HepG2 (cell line): Measurements from ENCODE around the gene SLC16A13. TPM values are rescaled to one million over a fixed set of nuclear protein-coding genes. Genes with fewer than 3 reads are reported as not detected.
"Not testable (repeated sequence)": the region's sequence is repeated elsewhere in the genome, so short reads cannot be mapped to it uniquely, and the experiment has no call there.

Source experiments
- ATAC-seq: fragments of 200-7000 bp; cut with Tn5 transposase; 3 replicates; pipeline ENCODE4 v1.9.1; 2020; ENCODE audit warnings: mild to moderate bottlenecking, moderate library complexity
- BruUV-seq: library from RNA; stranded (reverse); fragments of 400-500 nt; replicated peaks from 2 replicates; lab custom pipeline; 2021; lab: Mats Ljungman, UMichigan
- CTCF ChIA-PET: fragments of 300-600 bp; formaldehyde crosslinking; extraction: SDS; loops from one replicate; lab custom pipeline; 2021; ENCODE audit warnings: low total read pairs, inconsistent platforms, low intra/inter-chr PET ratio; lab: Yijun Ruan, JAX
- POLR2A ChIA-PET: fragments of 350-600 bp; sonication (Branson Sonifier 250); formaldehyde crosslinking; loops from one replicate; lab custom pipeline; 2020; ENCODE audit warnings: antibody characterized with exemption, inconsistent platforms; lab: Yijun Ruan, JAX
- DNase-seq: peaks from one replicate; pipeline ENCODE4 v3.0.0-alpha.2; 2015; ENCODE audit warnings: low spot score
- FAIRE-seq: peaks from 3 replicates; lab custom pipeline; 2011; peaks lifted over from hg19 to GRCh38; lab: Jason Lieb, UNC
- H2AFZ ChIP-seq: one replicate; pipeline ENCODE4 v1.6.1; 2011; ENCODE audit warnings: low read length, inconsistent platforms
- H3K27ac ChIP-seq: fragments of 300-600 bp; 3 replicates; pipeline ENCODE4 v1.8.0; 2011; ENCODE audit warnings: mixed run types, mild to moderate bottlenecking, mixed read lengths, low read length, inconsistent platforms; ENCODE audit not compliant: insufficient read depth; ENCODE audit errors: extremely low read length
- H3K27me3 ChIP-seq, 2 experiments: fragments of 200-600 bp in 1 of 2; 2 replicates in 1 of 2; 3 replicates in 1 of 2; pipeline versions ENCODE4 v1.6.0 to v1.8.0; 2011; ENCODE audit warnings: low read length in 2 of 2, mild to moderate bottlenecking in 2 of 2, moderate library complexity in 2 of 2, inconsistent platforms in 1 of 2; ENCODE audit not compliant: insufficient read depth in 2 of 2, control insufficient read depth in 1 of 2
- H3K36me3 ChIP-seq, 2 experiments: fragments of 200-600 bp in 1 of 2; replicated peaks in 1 of 2; 2 replicates in 1 of 2; 3 replicates in 1 of 2; pipeline versions ENCODE4 v1.5.1 to v1.8.0; 2011; ENCODE audit warnings: low read length in 2 of 2, inconsistent platforms in 1 of 2; ENCODE audit not compliant: insufficient read depth in 2 of 2, control insufficient read depth in 1 of 2
- H3K4me1 ChIP-seq: 2 replicates; pipeline ENCODE4 v1.5.1; 2012; ENCODE audit warnings: low read length, inconsistent platforms; ENCODE audit not compliant: insufficient read depth
- H3K4me2 ChIP-seq: 2 replicates; pipeline ENCODE4 v1.6.0; 2011; ENCODE audit warnings: low read depth, low read length, inconsistent platforms
- H3K4me3 ChIP-seq, 3 experiments: fragments of 200-600 bp in 1 of 3; sonication (generic), shearing (Covaris generic) in 1 of 3; replicated peaks in 1 of 3; 2 replicates each; pipeline ENCODE4 v1.5.1; 2011 to 2016; ENCODE audit warnings: low read length in 3 of 3, inconsistent platforms in 2 of 3, low read depth in 2 of 3, mild to moderate bottlenecking in 2 of 3, control low read depth in 1 of 3, mixed read lengths in 1 of 3; ENCODE audit not compliant: insufficient read depth in 1 of 3
- H3K79me2 ChIP-seq: one replicate; pipeline ENCODE4 v1.6.1; 2011; ENCODE audit warnings: low read length, inconsistent platforms; ENCODE audit not compliant: insufficient read depth
- H3K9ac ChIP-seq: 2 replicates; pipeline ENCODE4 v1.6.0; 2011; ENCODE audit warnings: mild to moderate bottlenecking, low read depth, low read length, inconsistent platforms; ENCODE audit not compliant: insufficient read depth
- H3K9me3 ChIP-seq: 2 replicates; pipeline ENCODE4 v1.5.1; 2012; ENCODE audit warnings: mild to moderate bottlenecking, low read length
- H4K20me1 ChIP-seq: 2 replicates; pipeline ENCODE4 v1.6.0; 2011; ENCODE audit warnings: inconsistent platforms, mild to moderate bottlenecking, low read length, moderate library complexity; ENCODE audit not compliant: insufficient read depth
- CEBPG ChIP-seq: IDR thresholded peaks from 2 replicates; pipeline ENCODE4 v1.6.1; 2016
- CREM ChIP-seq, 2 experiments: sonication (generic) in 1 of 2; formaldehyde crosslinking in 1 of 2; IDR thresholded peaks; 2 replicates each; pipeline versions ENCODE4 v1.4.0 to v1.6.1; 2016 to 2020; ENCODE audit warnings: antibody characterized with exemption in 1 of 2, mild to moderate bottlenecking in 1 of 2, missing genetic modification reagents in 1 of 2
- DMAP1 ChIP-seq: IDR thresholded peaks from 2 replicates; pipeline ENCODE4 v1.6.1; 2016
- ELF3 ChIP-seq: IDR thresholded peaks from 2 replicates; pipeline ENCODE4 v1.6.1; 2016; ENCODE audit warnings: missing genetic modification reagents, missing compliant biosample characterization
- ESRRA ChIP-seq: sonication (generic); formaldehyde crosslinking; IDR thresholded peaks from 2 replicates; pipeline ENCODE4 v1.5.1; 2020; ENCODE audit warnings: mild to moderate bottlenecking, low read depth, missing genetic modification reagents
- FOXK1 ChIP-seq: sonication (generic); formaldehyde crosslinking; IDR thresholded peaks from 2 replicates; pipeline ENCODE4 v1.4.0; 2020; ENCODE audit warnings: low read depth, missing genetic modification reagents, borderline replicate concordance
- GATAD2A ChIP-seq: IDR thresholded peaks from 2 replicates; pipeline ENCODE4 v1.6.1; 2016
- MXD4 ChIP-seq: IDR thresholded peaks from 2 replicates; pipeline ENCODE4 v1.6.1; 2016; ENCODE audit warnings: mild to moderate bottlenecking, missing biosample characterization, missing genetic modification reagents
- NR2F6 ChIP-seq, 2 experiments: IDR thresholded peaks; 2 replicates each; pipeline ENCODE4 v1.6.1; 2016; ENCODE audit warnings: antibody characterized with exemption in 1 of 2, mild to moderate bottlenecking in 1 of 2
- RBFOX2 ChIP-seq: fragments of 200-400 bp; formaldehyde crosslinking; IDR thresholded peaks from 2 replicates; pipeline ENCODE4 v1.6.1; 2017; ENCODE audit warnings: low read depth, mild to moderate bottlenecking, low read length
- TBX2 ChIP-seq: sonication (generic); formaldehyde crosslinking; IDR thresholded peaks from 2 replicates; pipeline ENCODE4 v1.5.0; 2020; ENCODE audit warnings: missing genetic modification reagents, mild to moderate bottlenecking, borderline replicate concordance
- ZMYM3 ChIP-seq: sonication (generic); formaldehyde crosslinking; IDR thresholded peaks from 2 replicates; pipeline ENCODE4 v1.5.1; 2020; ENCODE audit warnings: mild to moderate bottlenecking, missing genetic modification reagents
- ZNF143 ChIP-seq: sonication (generic); formaldehyde crosslinking; IDR thresholded peaks from 2 replicates; pipeline ENCODE4 v1.4.0; 2020; ENCODE audit warnings: missing genetic modification reagents
- ZNF331 ChIP-seq: sonication (generic); formaldehyde crosslinking; IDR thresholded peaks from 2 replicates; pipeline ENCODE4 v1.4.0; 2020; ENCODE audit warnings: missing genetic modification reagents
- ZNF414 ChIP-seq: sonication (generic); formaldehyde crosslinking; IDR thresholded peaks from 2 replicates; pipeline ENCODE4 v1.5.0; 2020; ENCODE audit warnings: missing genetic modification reagents
- ZNF614 ChIP-seq: IDR thresholded peaks from 2 replicates; pipeline ENCODE4 v1.6.1; 2018; ENCODE audit warnings: missing biosample characterization, missing genetic modification reagents, inconsistent platforms, borderline replicate concordance
- ZNF687 ChIP-seq: sonication (generic); formaldehyde crosslinking; IDR thresholded peaks from 2 replicates; pipeline ENCODE4 v1.5.1; 2020; ENCODE audit warnings: mild to moderate bottlenecking, missing genetic modification reagents, moderate library complexity
- WGBS: methylation state at CpG from one replicate; pipeline ENCODE4 v1.1.6; 2017; ENCODE audit warnings: low lambda C conversion rate; 5-methylcytosine and 5-hydroxymethylcytosine counted together
- in situ Hi-C: cut with HindIII; loops from 2 replicates; pipeline ENCODE4 v1.10.0; 2017; ENCODE audit warnings: low pct_unique_long_range_greater_than_20kb; ENCODE audit not compliant: extremely low pct_ligation_motif_present
- intact Hi-C: fragments of 100-400 bp; cut with micrococcal nuclease; formaldehyde crosslinking; loops from one replicate; pipeline ENCODE4 v1.10.0; 2022; ENCODE audit not compliant: unreplicated experiment
- polyA plus RNA-seq, 8 experiments: library from polyadenylated mRNA; depleted of rRNA in 3 of 8; stranded (reverse) in 7 of 8; unstranded in 1 of 8; fragments of >200 nt; fragmentation: Illumina TruSeq in 4 of 8; extraction: Trizol in 4 of 8; gene quantifications; 2 replicates each; pipeline versions ENCODE4 v1.2.1 to v1.2.3, GENCODE V29; 2011 to 2016; ENCODE audit warnings: low read depth in 4 of 8, missing spikeins in 1 of 8, mixed read lengths in 1 of 8; ENCODE audit not compliant: insufficient read depth in 1 of 8
- total RNA-seq, 5 experiments: library from RNA; depleted of rRNA; stranded (reverse); fragments of >200 nt; fragmentation: Illumina TruSeq; extraction: Trizol; gene quantifications; 2 replicates each; pipeline ENCODE4 v1.2.3, GENCODE V29; 2016; ENCODE audit warnings: low read depth in 1 of 5

The SLC16A13 gene
- total and polyA plus RNA-seq, 2 of the 13 experiments (the other 11 are each of a cell fraction or from before 2014, with no cell fraction given) = 2.2 to 3.0 TPM

DNA sequence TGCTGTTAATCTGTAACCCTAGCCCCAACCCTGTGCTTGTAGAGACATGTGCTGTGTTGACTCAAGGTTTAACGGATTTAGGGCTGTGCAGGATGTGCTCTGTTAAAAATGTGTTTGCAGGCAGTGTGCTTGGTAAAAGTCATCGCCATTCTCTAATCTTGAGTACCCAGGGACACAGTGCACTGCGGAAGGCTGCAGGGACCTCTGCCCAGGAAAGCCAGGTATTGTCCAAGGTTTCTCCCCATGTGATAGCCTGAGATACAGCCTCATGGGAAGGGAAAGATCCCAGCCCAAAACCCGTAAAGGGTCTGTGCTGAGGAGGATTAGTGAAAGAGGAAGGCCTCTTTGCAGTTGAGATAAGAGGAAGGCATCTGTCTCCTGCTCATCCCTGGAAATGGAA is 52.6 kb downstream of the SLC16A13 start:
- H3K27me3 ChIP-seq; BruUV-seq; H2AFZ ChIP-seq; H3K36me3 ChIP-seq; H4K20me1 ChIP-seq; H3K9me3 ChIP-seq; CTCF ChIA-PET; H3K79me2 ChIP-seq; in situ Hi-C loops; TF ChIP-seq CREM (CRISPR knock-in tag; IDR thresholded peaks at IDR 0.05): not testable (repeated sequence)
- peak overlapping the region; percentile 69 for H3K4me2 ChIP-seq
- H3K4me3 ChIP-seq = peak overlapping the region in 1 of 3 experiments; percentile 28; a peak in 1 of 6 replicates
- ATAC-seq (peak; percentile 85), DNase-seq (peak; percentile 79), FAIRE-seq (peak; percentile 77)
- 0% methylated on average over 4 of the region's 4 CpGs for WGBS
- peaks cover 50% of the 10 kb centered on the region for H3K4me1 ChIP-seq
- peak overlapping the region; percentile 71 for H3K27ac ChIP-seq
- POLR2A ChIA-PET = interaction anchor here (0.9 to 1.4 kb wide), 5 partner anchors 10 to 29 kb away, joined by 3 to 9 read pairs (median 5); partner anchors contain the start of gene ASGR2
- intact Hi-C loops = loop anchor here (5.0 kb wide), 1 partner anchor 49 kb away; no protein-coding TSS in a partner anchor
- H3K9ac ChIP-seq = 0 out of 2 replicates have a peak overlapping the region, but pooled peaks have one; percentile 29
- TF ChIP-seq GATAD2A (CRISPR knock-in tag) (peak; percentile 88), ZMYM3 (CRISPR knock-in tag) (peak; percentile 10; the same call in 1 of the 2 replicates), ZNF414 (CRISPR knock-in tag) (0 out of 2 replicates have a peak, but pooled peaks have one; percentile 38), MXD4 (peak; percentile 61; the same call in 1 of the 2 replicates), ELF3 (CRISPR knock-in tag) (peak; percentile 59; the same call in 1 of the 2 replicates), ESRRA (CRISPR knock-in tag) (peak; percentile 49; the same call in 1 of the 2 replicates), ZNF143 (CRISPR knock-in tag) (peak; percentile 22; the same call in 1 of the 2 replicates), CREM (IDR thresholded peaks at IDR 0.05) (peak; percentile 44; the same call in 1 of the 2 replicates), FOXK1 (CRISPR knock-in tag) (peak; percentile 39; the same call in 1 of the 2 replicates), TBX2 (CRISPR knock-in tag) (peak; percentile 61; the same call in 1 of the 2 replicates), DMAP1 (CRISPR knock-in tag) (peak; percentile 70; the same call in 1 of the 2 replicates), RBFOX2 (0 out of 2 replicates have a peak, but pooled peaks have one; percentile 31), ZNF614 (peak; percentile 55; the same call in 1 of the 2 replicates), NR2F6 (IDR thresholded peaks at IDR 0.05) (0 out of 2 replicates have a peak, but pooled peaks have one; percentile 16), NR2F6 (CRISPR knock-in tag; IDR thresholded peaks at IDR 0.05) (peak; percentile 71; the same call in 1 of the 2 replicates), CEBPG (CRISPR knock-in tag) (peak; percentile 55), ZNF687 (CRISPR knock-in tag) (peak; percentile 12; the same call in 1 of the 2 replicates), ZNF331 (peak; percentile 65)
